GM19035 (cell line): ENCODE data around the gene AFMID.
A peak's percentile ranks its signal among the peaks of the same experiment; 100 is the strongest.
"Not testable (repeated sequence)": the region's sequence is repeated elsewhere in the genome, so short reads cannot be mapped to it uniquely, and the experiment has no call there.

Experiments
- ATAC-seq: cut with Tn5 transposase; IDR thresholded peaks from one replicate; pipeline ENCODE4 v1.9.1; 2021; ENCODE audit not compliant: unreplicated experiment

AFMID gene

GRCh38 chr17:78151514-78152008, 35.6 kb upstream of the AFMID start:
- no peak for ATAC-seq

GRCh38 chr17:78154903-78155811, 32.0 kb upstream of the AFMID start:
- peak; percentile 67 for ATAC-seq

- no peak for ATAC-seq
Observed at GRCh38 chr17:78159575-78160158, 27.5 kb upstream of the AFMID start.

- ATAC-seq: no peak
Observed at GRCh38 chr17:78163881-78164747, 23.0 kb upstream of the AFMID start.

GRCh38 chr17:78164748-78165607, 22.2 kb upstream of the AFMID start:
- no peak for ATAC-seq

- no peak for ATAC-seq
Observed at GRCh38 chr17:78166416-78166815, 20.7 kb upstream of the AFMID start.

- peak; percentile 53 for ATAC-seq
Observed at GRCh38 chr17:78168242-78168902, 18.8 kb upstream of the AFMID start, which contains the start of gene SYNGR2. TSS of gene SYNGR2 (plus strand) at chr17:78168581. CDS start at chr17:78168617, 36 bp downstream.

GRCh38 chr17:78168903-78169793, 18.0 kb upstream of the AFMID start:
- peak; percentile 23 for ATAC-seq

GRCh38 chr17:78170692-78171590, 16.2 kb upstream of the AFMID start:
- ATAC-seq: no peak

- not testable (repeated sequence) for ATAC-seq
Observed at GRCh38 chr17:78171591-78172248, 15.4 kb upstream of the AFMID start.

GRCh38 chr17:78172249-78173051, 14.7 kb upstream of the AFMID start:
- ATAC-seq: no peak

- ATAC-seq: no peak
Observed at GRCh38 chr17:78173097-78173715, 14.0 kb upstream of the AFMID start.

- no peak for ATAC-seq
Observed at GRCh38 chr17:78174346-78174869, 12.8 kb upstream of the AFMID start.

GRCh38 chr17:78174870-78175642, 12.1 kb upstream of the AFMID start:
- ATAC-seq: no peak

- no peak for ATAC-seq
Observed at GRCh38 chr17:78175643-78175981, 11.6 kb upstream of the AFMID start.
